HG03432 (cell line): ENCODE results near the gene MIPEP.

Experiments
- ATAC-seq: cut with Tn5 transposase; IDR thresholded peaks from one replicate; pipeline ENCODE4 v1.9.1; 2021; ENCODE audit warnings: mild to moderate bottlenecking, moderate library complexity; ENCODE audit not compliant: unreplicated experiment

The MIPEP gene

DNA sequence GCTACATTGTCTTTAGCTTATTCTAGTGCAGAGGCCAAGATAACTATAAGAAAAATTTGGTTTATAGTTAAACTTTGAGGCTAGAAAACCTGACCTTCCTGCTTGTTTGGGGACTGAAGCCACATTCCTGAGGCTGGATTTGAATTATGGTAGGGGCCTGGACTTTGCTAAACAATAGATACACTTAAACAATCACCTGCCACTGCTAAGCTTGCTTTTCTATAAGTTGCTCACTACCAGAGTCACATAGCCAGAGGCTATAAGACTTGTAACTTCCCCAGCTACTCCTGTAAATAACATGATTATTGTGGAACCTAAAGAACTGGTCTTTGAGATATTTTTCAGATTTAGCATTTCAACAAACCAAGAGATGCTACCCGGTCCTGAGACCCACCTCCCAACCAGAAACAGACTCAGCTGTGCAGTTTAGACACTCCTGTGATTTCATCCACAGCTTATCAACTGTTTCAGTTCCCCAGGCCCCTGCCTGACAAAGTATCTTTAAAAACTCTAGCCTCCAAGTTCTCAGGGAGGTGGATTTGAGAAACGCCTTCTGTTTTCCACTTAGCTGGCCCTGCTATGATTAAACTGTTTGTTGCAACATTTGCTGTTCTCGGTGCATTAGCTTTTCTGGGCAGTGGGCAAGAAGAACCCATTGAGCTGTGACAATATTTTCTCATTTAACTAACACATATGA is 77.7 kb downstream of the MIPEP start:
- no peak for ATAC-seq

GRCh38 chr13:23810685-23811240 is 78.4 kb downstream of the MIPEP start:
- peak; percentile 28 for ATAC-seq

DNA sequence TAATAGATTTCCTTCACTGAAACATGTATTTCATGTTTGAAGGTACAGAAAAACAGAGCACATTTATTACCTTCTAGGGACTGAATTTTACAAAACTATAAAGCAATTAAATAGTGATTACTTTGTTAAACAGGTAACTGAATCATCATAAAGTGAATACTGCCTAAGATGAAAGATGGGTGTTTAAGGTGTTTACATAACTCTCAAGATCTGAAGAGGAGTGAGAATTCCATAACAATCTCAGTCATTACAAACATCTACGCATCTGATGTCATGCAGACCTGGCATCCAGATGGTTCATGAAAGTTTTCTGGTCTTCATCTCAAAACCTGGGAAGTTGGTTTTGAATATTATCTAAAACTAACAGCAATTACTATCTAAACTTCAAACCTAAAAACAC is 80.4 kb downstream of the MIPEP start:
- no peak for ATAC-seq

GRCh38 chr13:23806874-23807526 is 82.2 kb downstream of the MIPEP start:
- ATAC-seq = peak; percentile 27

DNA sequence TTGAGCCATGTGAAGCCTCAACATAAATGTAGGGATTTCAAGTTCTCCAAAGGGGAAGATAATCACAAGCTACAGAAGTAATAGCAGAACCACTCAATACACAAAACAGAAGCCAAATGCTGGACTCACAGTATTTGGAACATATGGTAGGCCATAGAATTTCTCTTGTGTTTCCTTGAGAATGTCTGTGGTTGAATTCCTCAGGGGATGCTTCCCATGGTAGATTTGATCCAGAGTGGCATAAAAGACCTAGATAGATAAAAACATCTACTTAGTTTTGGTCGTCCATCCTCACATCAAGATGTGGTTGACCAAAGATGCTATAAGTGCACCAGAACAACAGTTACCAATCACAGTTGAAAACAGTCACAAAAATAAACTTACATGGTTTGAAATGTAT is 83.4 kb downstream of the MIPEP start:
- ATAC-seq = no peak

- ATAC-seq = no peak
These were observed 84.1 kb downstream of the MIPEP start for GRCh38 chr13:23805122-23805521.

- ATAC-seq = no peak
These were observed 85.0 kb downstream of the MIPEP start for GRCh38 chr13:23804166-23804565.

- ATAC-seq = no peak
These were observed 88.1 kb downstream of the MIPEP start for GRCh38 chr13:23801141-23801540.

- peak; percentile 96 for ATAC-seq
These were observed 89.3 kb downstream of the MIPEP start for GRCh38 chr13:23799945-23800344.

DNA sequence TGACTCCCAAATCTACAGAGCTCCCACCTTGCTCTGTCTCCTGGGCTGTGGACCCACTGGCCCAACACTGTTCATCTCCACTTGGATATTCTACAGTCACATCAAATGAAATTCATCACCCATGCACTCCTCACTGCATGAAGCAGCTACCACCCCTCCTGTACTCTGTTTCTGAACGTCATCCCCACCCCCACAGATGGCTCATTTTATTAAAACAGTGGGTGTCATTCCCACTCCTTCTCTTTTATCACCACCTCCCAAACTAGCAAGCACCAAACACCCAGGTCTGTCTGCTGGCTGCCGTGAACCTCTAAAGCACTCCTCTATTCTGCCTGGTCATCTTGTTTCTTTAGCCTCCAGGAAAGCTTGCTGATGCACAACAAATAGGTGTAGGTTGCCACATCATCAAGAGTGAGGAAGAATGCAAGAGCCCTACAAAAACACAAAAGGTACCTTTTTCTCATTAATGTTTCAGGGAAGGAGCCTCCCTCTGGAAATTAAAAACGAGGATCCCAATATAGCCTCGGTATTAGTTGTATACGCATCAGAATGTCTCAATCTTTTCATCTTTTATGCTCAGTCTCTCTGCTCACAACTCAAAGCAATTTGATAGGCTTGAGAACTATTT is 91.8 kb downstream of the MIPEP start:
- no peak for ATAC-seq

GRCh38 chr13:23796551-23796950 is 92.6 kb downstream of the MIPEP start:
- ATAC-seq = no peak

- peak; percentile 70 for ATAC-seq
These were observed 94.7 kb downstream of the MIPEP start for GRCh38 chr13:23794267-23795161.

DNA sequence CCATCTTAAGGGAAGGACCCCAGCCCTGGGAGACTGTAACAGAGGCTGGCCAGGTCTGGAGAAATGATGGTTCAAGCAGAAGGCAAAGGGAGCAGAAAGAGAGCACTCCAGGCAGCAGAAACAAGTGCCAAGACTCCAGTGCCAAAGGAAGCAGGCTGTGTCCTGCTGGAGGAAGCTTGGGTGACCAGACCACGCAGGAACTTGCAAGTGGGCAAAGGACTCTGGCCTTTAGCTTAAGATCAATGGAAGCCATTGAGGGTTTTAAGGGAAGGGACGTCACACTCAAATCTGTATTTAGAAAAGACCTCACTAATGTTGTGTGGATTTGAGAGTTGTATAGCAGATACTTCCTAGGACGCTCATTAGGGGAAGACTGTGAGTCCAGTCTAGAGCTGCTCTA is 95.5 kb downstream of the MIPEP start:
- no peak for ATAC-seq

DNA sequence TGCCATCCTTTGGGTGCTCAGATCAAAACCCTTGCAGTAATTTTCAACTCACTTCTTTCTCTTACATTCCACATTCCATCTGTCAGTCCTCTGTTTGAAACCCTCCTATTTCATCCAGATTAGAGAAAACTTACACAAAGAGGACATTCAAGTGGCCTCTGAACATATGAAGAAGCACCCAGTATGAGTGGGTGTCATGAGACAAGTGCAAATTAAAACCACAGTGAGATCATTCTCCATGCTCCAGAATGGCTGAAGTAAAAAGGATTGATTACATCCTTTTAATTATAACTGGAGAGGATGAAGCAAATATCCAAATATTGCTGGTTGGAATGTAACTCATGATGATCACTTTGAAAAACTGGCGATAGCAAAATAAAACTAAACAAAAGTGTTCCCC is 96.5 kb downstream of the MIPEP start:
- ATAC-seq = no peak

DNA sequence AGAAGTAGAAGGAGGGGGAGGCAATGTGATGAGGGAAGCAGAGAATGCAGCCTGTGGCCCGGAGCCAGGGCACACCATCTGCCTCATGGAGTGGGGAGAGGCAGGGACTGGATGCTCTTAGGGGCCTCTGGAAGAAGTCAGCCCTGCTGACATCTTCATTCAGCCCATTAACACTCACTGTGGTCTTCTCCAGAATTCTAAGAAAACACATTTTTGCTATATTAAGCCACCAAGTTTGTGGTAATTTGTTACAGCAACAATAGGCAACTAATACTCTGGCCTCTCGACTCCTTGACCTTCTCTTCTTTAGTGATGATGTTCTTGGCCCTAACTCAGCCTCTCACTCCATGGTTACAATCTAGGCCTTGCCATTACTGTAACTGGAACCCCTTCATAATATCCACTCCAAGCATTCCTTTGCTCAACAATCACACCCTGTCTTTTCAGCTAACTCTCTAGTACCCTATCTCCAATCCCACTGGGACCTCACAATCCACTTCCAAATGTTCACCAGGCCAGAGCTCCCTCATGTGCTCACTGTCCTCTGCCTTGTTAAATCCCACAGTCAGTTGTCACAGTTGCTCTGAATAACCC is 98.5 kb downstream of the MIPEP start:
- ATAC-seq = no peak

DNA sequence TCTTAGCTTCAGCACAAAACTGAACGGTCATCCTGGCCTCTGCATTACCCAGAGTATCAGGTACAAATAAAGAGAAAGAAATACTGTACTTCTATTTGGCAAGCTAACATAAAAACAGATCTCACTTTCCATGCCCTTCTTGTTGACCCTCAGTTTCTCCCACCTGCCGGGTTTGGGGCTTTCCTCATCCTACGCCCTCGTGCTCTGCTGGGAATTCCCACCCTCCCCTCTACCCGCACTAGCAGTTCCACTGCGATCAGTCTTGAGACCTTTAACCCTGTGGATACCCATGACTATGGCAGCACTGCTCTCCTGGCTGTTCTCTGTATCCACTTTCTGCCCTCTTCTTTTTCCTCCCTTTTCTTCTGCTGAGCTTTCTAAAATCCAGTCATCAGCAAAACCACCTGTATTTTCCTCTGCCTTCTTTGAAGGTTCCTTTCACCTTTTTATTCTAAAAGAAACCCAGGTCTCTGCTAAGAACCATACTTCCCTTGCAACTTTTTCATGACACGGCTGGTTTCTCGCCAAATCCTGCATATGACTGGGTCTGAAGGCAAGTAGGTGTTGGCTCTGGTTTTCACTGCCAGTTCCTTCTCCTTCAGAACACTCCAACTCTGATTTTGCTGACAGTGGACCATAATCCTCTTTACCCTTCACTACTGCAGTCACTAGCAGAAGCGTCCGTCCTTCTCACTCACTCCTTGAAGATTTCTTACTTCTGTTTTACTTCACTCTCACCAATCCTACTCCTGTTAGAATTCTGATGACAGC is 99.4 kb downstream of the MIPEP start:
- no peak for ATAC-seq

- ATAC-seq = no peak
These were observed 100.7 kb downstream of the MIPEP start for GRCh38 chr13:23788459-23788858.

DNA sequence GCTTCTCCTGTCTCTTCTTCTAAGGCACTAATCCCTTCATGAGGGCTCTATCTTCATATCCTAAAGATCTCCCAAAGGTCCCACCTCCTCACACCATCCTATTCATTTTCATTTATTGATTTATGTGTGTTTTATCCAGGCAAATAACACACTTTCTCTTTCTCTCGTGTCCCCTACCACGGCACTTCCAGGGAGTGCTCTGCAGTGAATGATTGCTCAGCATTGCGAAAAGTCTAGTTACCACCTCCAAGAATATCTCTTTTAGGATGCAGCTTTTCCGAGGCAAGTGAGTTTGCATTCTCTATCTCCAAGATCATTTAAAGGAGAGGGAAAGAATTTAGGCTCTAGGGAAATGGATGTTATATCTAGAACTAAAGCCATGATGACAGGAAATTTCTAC is 101.7 kb downstream of the MIPEP start:
- no peak for ATAC-seq

GRCh38 chr13:23786607-23787006 is 102.6 kb downstream of the MIPEP start:
- ATAC-seq = no peak

DNA sequence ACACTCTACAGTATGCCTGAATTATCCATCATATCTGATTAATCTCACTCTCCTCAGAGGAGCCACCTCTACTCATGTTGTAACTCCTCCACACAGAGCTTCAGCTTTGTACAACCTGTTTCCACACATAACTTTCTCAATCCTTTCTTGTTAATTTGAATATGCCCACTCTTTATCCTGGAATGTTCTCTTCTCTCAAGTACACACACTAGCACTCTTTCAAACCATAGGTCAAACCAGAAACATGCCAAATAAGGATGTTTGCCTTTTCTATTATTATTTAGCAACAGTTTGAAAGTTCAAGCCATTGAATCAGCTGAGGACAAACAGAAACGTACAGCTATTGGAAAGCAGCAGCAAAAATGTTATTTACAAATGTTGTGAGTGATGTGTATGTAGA is 110.3 kb downstream of the MIPEP start:
- no peak for ATAC-seq
